Measurements from ENCODE around the gene CHD9.

Gene CHD9

DNA sequence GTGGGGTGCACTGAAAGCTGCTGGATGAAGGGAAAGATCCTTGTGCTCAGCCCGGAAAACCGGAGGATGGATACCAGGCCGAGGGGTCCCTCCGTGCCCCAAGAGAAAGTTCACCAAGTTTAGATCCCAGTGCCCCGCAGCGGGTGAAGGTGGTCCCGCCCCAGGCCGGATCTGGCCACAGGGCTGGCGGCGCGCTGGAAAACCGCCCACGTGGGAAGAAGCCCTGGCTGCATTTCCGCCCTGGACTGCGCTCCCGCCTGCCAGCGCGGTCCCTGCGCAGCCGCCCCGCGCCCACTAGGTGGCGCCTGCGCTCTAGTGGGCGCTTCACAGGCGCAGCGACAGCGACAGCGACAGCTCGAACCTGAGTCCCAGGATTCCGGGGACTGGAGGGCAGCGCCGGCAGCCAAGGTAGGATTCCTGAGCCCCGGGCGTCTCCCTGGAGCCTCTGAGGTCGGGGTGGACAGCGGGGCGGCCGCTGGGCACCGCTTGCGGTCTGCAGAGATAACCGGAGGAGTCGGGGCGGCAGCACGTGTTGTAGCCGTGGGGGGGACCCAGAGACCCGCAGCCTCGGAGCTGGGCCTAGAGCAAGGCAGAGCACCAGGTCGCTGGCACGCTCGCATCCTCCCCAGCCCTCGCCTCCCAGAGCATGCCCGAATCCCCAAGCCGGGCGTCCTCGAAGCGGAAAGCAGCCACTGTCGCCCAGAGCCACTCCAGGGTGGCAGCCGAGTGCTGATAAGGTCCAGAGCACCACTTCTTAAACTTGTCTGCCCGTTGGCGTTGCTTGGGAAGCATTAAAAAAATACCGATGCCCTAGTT, at the start of gene CHD9 (continued):
- TF ChIP-seq, protein P1, sequence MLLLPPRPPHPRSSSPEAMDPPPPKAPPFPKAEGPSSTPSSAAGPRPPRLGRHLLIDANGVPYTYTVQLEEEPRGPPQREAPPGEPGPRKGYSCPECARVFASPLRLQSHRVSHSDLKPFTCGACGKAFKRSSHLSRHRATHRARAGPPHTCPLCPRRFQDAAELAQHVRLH (tag by site-specific recombination; IDR thresholded peaks at IDR 0.05): no peak
- TF ChIP-seq, protein P2, sequence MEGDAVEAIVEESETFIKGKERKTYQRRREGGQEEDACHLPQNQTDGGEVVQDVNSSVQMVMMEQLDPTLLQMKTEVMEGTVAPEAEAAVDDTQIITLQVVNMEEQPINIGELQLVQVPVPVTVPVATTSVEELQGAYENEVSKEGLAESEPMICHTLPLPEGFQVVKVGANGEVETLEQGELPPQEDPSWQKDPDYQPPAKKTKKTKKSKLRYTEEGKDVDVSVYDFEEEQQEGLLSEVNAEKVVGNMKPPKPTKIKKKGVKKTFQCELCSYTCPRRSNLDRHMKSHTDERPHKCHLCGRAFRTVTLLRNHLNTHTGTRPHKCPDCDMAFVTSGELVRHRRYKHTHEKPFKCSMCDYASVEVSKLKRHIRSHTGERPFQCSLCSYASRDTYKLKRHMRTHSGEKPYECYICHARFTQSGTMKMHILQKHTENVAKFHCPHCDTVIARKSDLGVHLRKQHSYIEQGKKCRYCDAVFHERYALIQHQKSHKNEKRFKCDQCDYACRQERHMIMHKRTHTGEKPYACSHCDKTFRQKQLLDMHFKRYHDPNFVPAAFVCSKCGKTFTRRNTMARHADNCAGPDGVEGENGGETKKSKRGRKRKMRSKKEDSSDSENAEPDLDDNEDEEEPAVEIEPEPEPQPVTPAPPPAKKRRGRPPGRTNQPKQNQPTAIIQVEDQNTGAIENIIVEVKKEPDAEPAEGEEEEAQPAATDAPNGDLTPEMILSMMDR (tag by site-specific recombination; IDR thresholded peaks at IDR 0.05): peak; percentile 99
- TF ChIP-seq ZNF768 (tag by site-specific recombination; IDR thresholded peaks at IDR 0.05) (no peak), ZNF214 (tag by site-specific recombination; IDR thresholded peaks at IDR 0.05; ENCODE audit: borderline replicate concordance) (no peak), ZNF776 (tag by site-specific recombination; IDR thresholded peaks at IDR 0.05; ENCODE audit: borderline replicate concordance) (no peak), ZBTB20 (tag by site-specific recombination; IDR thresholded peaks at IDR 0.05) (peak; percentile 93), ZNF157 (tag by site-specific recombination; IDR thresholded peaks at IDR 0.05) (no peak), ZNF48 (tag by site-specific recombination; IDR thresholded peaks at IDR 0.05) (no peak), ZNF670 (tag by site-specific recombination; IDR thresholded peaks at IDR 0.05; ENCODE audit: low read depth) (no peak), ZNF16 (tag by site-specific recombination; IDR thresholded peaks at IDR 0.05; ENCODE audit: low read depth) (no peak), ZNF169 (tag by site-specific recombination; IDR thresholded peaks at IDR 0.05) (no peak), ZEB2 (tag by site-specific recombination; IDR thresholded peaks at IDR 0.05) (peak; percentile 74), ZNF23 (tag by site-specific recombination; IDR thresholded peaks at IDR 0.05; ENCODE audit: borderline replicate concordance) (no peak), ZNF202 (tag by site-specific recombination; IDR thresholded peaks at IDR 0.05; ENCODE audit: borderline replicate concordance) (no peak), ZNF544 (tag by site-specific recombination; IDR thresholded peaks at IDR 0.05) (no peak), SP3 (tag by site-specific recombination; IDR thresholded peaks at IDR 0.05) (peak; percentile 61), ZNF626 (tag by site-specific recombination; IDR thresholded peaks at IDR 0.05) (no peak), ZNF391 (tag by site-specific recombination; IDR thresholded peaks at IDR 0.05; ENCODE audit: borderline replicate concordance, low read depth) (no peak), ZNF223 (tag by site-specific recombination; IDR thresholded peaks at IDR 0.05) (no peak), ZNF76 (tag by site-specific recombination; IDR thresholded peaks at IDR 0.05; ENCODE audit: borderline replicate concordance, low read depth) (peak; percentile 62)
- TF ChIP-seq, protein P3, sequence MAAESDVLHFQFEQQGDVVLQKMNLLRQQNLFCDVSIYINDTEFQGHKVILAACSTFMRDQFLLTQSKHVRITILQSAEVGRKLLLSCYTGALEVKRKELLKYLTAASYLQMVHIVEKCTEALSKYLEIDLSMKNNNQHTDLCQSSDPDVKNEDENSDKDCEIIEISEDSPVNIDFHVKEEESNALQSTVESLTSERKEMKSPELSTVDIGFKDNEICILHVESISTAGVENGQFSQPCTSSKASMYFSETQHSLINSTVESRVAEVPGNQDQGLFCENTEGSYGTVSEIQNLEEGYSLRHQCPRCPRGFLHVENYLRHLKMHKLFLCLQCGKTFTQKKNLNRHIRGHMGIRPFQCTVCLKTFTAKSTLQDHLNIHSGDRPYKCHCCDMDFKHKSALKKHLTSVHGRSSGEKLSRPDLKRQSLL (tag by site-specific recombination; IDR thresholded peaks at IDR 0.05): no peak; the same call in none of the 2 replicates
- TF ChIP-seq, protein P4, sequence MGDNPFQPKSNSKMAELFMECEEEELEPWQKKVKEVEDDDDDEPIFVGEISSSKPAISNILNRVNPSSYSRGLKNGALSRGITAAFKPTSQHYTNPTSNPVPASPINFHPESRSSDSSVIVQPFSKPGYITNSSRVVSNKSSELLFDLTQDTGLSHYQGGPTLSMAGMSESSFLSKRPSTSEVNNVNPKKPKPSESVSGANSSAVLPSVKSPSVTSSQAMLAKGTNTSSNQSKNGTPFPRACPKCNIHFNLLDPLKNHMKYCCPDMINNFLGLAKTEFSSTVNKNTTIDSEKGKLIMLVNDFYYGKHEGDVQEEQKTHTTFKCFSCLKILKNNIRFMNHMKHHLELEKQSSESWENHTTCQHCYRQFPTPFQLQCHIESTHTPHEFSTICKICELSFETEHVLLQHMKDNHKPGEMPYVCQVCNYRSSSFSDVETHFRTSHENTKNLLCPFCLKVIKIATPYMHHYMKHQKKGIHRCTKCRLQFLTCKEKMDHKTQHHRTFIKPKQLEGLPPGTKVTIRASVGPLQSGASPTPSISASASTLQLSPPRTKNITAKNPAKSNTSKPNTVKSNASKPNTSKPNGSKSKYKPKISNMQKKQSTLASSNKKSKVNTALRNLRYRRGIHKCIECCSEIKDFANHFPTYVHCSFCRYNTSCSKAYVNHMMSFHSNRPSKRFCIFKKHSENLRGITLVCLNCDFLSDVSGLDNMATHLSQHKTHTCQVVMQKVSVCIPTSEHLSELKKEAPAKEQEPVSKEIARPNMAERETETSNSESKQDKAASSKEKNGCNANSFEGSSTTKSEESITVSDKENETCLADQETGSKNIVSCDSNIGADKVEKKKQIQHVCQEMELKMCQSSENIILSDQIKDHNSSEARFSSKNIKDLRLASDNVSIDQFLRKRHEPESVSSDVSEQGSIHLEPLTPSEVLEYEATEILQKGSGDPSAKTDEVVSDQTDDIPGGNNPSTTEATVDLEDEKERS (tag by site-specific recombination; IDR thresholded peaks at IDR 0.05): no peak
- TF ChIP-seq, protein P5, sequence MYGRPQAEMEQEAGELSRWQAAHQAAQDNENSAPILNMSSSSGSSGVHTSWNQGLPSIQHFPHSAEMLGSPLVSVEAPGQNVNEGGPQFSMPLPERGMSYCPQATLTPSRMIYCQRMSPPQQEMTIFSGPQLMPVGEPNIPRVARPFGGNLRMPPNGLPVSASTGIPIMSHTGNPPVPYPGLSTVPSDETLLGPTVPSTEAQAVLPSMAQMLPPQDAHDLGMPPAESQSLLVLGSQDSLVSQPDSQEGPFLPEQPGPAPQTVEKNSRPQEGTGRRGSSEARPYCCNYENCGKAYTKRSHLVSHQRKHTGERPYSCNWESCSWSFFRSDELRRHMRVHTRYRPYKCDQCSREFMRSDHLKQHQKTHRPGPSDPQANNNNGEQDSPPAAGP (tag by site-specific recombination; IDR thresholded peaks at IDR 0.05): peak; percentile 33
- TF ChIP-seq, protein P6, sequence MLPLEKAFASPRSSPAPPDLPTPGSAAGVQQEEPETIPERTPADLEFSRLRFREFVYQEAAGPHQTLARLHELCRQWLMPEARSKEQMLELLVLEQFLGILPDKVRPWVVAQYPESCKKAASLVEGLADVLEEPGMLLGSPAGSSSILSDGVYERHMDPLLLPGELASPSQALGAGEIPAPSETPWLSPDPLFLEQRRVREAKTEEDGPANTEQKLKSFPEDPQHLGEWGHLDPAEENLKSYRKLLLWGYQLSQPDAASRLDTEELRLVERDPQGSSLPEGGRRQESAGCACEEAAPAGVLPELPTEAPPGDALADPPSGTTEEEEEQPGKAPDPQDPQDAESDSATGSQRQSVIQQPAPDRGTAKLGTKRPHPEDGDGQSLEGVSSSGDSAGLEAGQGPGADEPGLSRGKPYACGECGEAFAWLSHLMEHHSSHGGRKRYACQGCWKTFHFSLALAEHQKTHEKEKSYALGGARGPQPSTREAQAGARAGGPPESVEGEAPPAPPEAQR (tag by site-specific recombination; IDR thresholded peaks at IDR 0.05): no peak
- TF ChIP-seq, protein P7, sequence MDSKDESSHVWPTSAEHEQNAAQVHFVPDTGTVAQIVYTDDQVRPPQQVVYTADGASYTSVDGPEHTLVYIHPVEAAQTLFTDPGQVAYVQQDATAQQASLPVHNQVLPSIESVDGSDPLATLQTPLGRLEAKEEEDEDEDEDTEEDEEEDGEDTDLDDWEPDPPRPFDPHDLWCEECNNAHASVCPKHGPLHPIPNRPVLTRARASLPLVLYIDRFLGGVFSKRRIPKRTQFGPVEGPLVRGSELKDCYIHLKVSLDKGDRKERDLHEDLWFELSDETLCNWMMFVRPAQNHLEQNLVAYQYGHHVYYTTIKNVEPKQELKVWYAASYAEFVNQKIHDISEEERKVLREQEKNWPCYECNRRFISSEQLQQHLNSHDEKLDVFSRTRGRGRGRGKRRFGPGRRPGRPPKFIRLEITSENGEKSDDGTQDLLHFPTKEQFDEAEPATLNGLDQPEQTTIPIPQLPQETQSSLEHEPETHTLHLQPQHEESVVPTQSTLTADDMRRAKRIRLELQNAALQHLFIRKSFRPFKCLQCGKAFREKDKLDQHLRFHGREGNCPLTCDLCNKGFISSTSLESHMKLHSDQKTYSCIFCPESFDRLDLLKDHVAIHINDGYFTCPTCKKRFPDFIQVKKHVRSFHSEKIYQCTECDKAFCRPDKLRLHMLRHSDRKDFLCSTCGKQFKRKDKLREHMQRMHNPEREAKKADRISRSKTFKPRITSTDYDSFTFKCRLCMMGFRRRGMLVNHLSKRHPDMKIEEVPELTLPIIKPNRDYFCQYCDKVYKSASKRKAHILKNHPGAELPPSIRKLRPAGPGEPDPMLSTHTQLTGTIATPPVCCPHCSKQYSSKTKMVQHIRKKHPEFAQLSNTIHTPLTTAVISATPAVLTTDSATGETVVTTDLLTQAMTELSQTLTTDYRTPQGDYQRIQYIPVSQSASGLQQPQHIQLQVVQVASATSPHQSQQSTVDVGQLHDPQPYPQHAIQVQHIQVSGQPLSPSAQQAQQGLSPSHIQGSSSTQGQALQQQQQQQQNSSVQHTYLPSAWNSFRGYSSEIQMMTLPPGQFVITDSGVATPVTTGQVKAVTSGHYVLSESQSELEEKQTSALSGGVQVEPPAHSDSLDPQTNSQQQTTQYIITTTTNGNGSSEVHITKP (tag by site-specific recombination; IDR thresholded peaks at IDR 0.05): peak; percentile 84

Data from HEK293 (cell line).